Natural killer cell (primary cell): ENCODE results near the gene TPST2. TPM values are rescaled to one million over a fixed set of nuclear protein-coding genes. Genes with fewer than 3 reads are reported as not detected.

Experiments used
- ATAC-seq, 3 donors: fragments of 150-1000 bp in 2 of 3; fragments of 200-7000 bp in 1 of 3; cut with Tn5 transposase; 1 replicate in 1 of 3; 2 replicates in 2 of 3; pipeline ENCODE4 v1.10.0; 2021; ENCODE audit warnings: mild to moderate bottlenecking in 2 of 3, moderate library complexity in 2 of 3
- DNase-seq, 2 donors: peaks; one replicate each; pipeline versions ENCODE4 v3.0.0 to v3.0.0-alpha.2; 2013 to 2021; ENCODE audit warnings: mixed read lengths in 1 of 2
- H3K27ac ChIP-seq: one replicate; pipeline ENCODE4 v1.5.1; 2013; ENCODE audit warnings: mild to moderate bottlenecking, low read length
- H3K27me3 ChIP-seq: one replicate; pipeline ENCODE4 v1.6.1; 2013; ENCODE audit warnings: low read length; ENCODE audit not compliant: control insufficient read depth, insufficient read depth
- H3K36me3 ChIP-seq: one replicate; pipeline ENCODE4 v1.6.1; 2013; ENCODE audit warnings: low read length; ENCODE audit not compliant: control insufficient read depth, insufficient read depth
- H3K4me1 ChIP-seq: one replicate; pipeline ENCODE4 v1.6.1; 2013; ENCODE audit warnings: low read length; ENCODE audit not compliant: control insufficient read depth, insufficient read depth
- H3K4me3 ChIP-seq: one replicate; pipeline ENCODE4 v1.5.1; 2013; ENCODE audit warnings: low read length
- H3K9me3 ChIP-seq: one replicate; pipeline ENCODE4 v1.6.1; 2013; ENCODE audit warnings: low read length; ENCODE audit not compliant: control insufficient read depth, insufficient read depth
- H3K27ac Mint-ChIP-seq, 2 donors: one replicate each; pipeline ENCODE4 v1.8.0; 2022; ENCODE audit warnings: mild to moderate bottlenecking in 2 of 2, mixed read lengths in 2 of 2, moderate library complexity in 1 of 2
- H3K27me3 Mint-ChIP-seq, 2 donors: one replicate each; pipeline ENCODE4 v1.8.0; 2022; ENCODE audit warnings: low read depth in 2 of 2, mixed read lengths in 2 of 2
- H3K36me3 Mint-ChIP-seq: one replicate; pipeline ENCODE4 v1.8.0; 2022; ENCODE audit warnings: mixed read lengths
- H3K4me1 Mint-ChIP-seq, 2 donors: one replicate each; pipeline ENCODE4 v1.8.0; 2022; ENCODE audit warnings: mixed read lengths in 2 of 2
- H3K4me3 Mint-ChIP-seq: one replicate; pipeline ENCODE4 v1.8.0; 2022; ENCODE audit warnings: mild to moderate bottlenecking, moderate library complexity, mixed read lengths
- H3K9me3 Mint-ChIP-seq, 2 donors: one replicate each; pipeline ENCODE4 v1.8.0; 2022; ENCODE audit warnings: mixed read lengths in 2 of 2
- WGBS: methylation state at CpG from one replicate; pipeline ENCODE4 v1.1.7; 2013; ENCODE audit warnings: missing lambda C conversion rate; ENCODE audit not compliant: insufficient coverage; 5-methylcytosine and 5-hydroxymethylcytosine counted together
- intact Hi-C: fragments of 100-400 bp; cut with micrococcal nuclease; formaldehyde crosslinking; loops from one replicate; pipeline ENCODE4 v1.14.2; 2022
- total RNA-seq, 4 donors: library from RNA; stranded (reverse); fragments of 120-200 nt in 1 of 4; gene quantifications; one replicate each; pipeline versions ENCODE4 v1.2.3 to v1.2.4, GENCODE V29; 2013 to 2022
- TF ChIP-seq, protein P1 (sequence below): fragments of 200-600 bp; IDR thresholded peaks from one replicate; pipeline ENCODE4 v1.8.0; 2022; ENCODE audit warnings: antibody characterized with exemption

The TPST2 gene
- total RNA-seq, 3 donors from 2014 or later (not counting 1 experiment from before 2014, with no cell fraction given), result 145 to 206 (median 155) TPM

DNA sequence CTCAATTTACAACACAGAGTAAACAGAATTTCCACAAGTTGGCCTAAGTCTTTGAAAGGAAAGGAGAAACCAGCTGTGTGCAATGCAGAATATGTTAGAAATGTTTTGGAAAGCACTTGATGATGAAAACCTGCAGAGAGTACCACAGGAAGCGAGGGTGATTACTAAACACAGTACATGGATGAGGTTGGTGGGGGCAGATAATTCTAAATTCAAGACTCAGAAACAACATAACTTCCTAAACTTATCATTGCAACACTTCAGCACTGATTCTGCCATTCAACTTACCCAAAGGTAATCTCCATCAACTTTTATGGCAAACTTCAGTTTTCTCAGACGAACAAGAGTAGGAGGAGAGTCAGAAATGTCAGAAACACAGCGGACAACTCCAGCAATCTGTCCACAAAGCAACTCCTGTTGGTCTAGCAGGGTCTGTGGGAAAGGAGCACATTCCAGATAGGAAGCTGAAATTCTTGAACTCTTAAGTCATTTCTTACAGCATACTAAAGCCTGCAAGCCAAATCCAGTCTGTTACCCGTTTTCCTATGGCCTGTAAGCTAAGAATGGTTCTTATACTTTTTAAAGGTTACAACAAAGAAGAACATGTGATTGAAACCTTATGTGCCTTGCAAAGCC, 113.1 kb downstream of the TPST2 start:
- H3K4me1 Mint-ChIP-seq, result peaks cover 33 to 42% of the 10 kb centered on the region in 2 donors
- peaks cover 18% of the 10 kb centered on the region for H3K36me3 Mint-ChIP-seq
- no peak overlapping the region for H3K4me3 Mint-ChIP-seq

DNA sequence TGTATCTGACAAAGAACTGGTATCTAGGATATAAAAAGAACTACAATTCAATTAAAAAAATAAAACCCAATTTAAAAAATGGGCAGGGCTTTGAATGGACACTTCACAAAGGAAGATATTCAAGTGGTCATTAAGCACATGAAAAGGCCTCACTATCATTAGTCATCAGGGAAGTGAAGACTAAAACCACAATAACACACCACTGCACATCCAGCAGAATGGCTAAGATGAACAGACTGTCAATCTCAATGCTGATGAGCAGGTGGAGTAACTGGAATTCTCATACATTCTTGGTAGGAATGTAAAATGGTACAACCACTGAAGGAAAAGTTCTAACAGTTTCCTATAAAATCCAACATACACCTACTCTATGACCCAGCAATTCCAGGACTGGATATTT, 115.2 kb downstream of the TPST2 start:
- peaks cover 18% of the 10 kb centered on the region for H3K36me3 Mint-ChIP-seq
- no peak for DNase-seq
- Histone ChIP-seq H3K4me3 (no peak overlapping the region), H3K36me3 (peaks cover 52% of the 10 kb centered on the region), H3K27me3 (no peaks in the 10 kb centered on the region), H3K27ac (peak overlapping the region; percentile 3), H3K4me1 (no peaks in the 10 kb centered on the region), H3K9me3 (no peaks in the 10 kb centered on the region)
- no peaks in the 10 kb centered on the region for H3K9me3 Mint-ChIP-seq
- intact Hi-C loops, result no loop called here
- peaks cover 19 to 29% of the 10 kb centered on the region in 2 donors for H3K4me1 Mint-ChIP-seq
- no peaks in the 10 kb centered on the region for H3K27me3 Mint-ChIP-seq
- ATAC-seq, result peak; percentile 60 to 74 (median 73)
- TF ChIP-seq, protein P1, sequence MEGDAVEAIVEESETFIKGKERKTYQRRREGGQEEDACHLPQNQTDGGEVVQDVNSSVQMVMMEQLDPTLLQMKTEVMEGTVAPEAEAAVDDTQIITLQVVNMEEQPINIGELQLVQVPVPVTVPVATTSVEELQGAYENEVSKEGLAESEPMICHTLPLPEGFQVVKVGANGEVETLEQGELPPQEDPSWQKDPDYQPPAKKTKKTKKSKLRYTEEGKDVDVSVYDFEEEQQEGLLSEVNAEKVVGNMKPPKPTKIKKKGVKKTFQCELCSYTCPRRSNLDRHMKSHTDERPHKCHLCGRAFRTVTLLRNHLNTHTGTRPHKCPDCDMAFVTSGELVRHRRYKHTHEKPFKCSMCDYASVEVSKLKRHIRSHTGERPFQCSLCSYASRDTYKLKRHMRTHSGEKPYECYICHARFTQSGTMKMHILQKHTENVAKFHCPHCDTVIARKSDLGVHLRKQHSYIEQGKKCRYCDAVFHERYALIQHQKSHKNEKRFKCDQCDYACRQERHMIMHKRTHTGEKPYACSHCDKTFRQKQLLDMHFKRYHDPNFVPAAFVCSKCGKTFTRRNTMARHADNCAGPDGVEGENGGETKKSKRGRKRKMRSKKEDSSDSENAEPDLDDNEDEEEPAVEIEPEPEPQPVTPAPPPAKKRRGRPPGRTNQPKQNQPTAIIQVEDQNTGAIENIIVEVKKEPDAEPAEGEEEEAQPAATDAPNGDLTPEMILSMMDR, result no peak
- H3K27ac Mint-ChIP-seq, result peak overlapping the region; percentile 82 to 87
- H3K4me3 Mint-ChIP-seq, result peak overlapping the region; percentile 62

More for the DNA sequence above, 113.1 kb downstream of the TPST2 start:
- Mint-ChIP-seq H3K9me3 (no peaks in the 10 kb centered on the region), H3K27me3 (no peaks in the 10 kb centered on the region), H3K27ac (no peak overlapping the region)
- TF ChIP-seq, protein P1, result no peak
- Histone ChIP-seq H3K4me1 (peaks cover 7% of the 10 kb centered on the region), H3K4me3 (no peak overlapping the region), H3K27me3 (no peaks in the 10 kb centered on the region), H3K36me3 (peaks cover 30% of the 10 kb centered on the region), H3K9me3 (no peaks in the 10 kb centered on the region), H3K27ac (no peak overlapping the region)
- ATAC-seq, result no peak
- WGBS, result 96% methylated on average over 3 of the region's 4 CpGs
- intact Hi-C loops, result no loop called here
- no peak for DNase-seq

Other genes with a start within 250 kb of the TPST2 start
- 1 to 10 TPM; 1.6 to 3.0 (median 1.9) TPM for gene ASPHD2, start 160.9 kb downstream of the TPST2 start, total RNA-seq
- 10 to 100 TPM; 44.8 to 53.6 (median 50.7) TPM for gene HPS4, start 106.3 kb downstream of the TPST2 start, total RNA-seq
- 10 to 100 TPM; 18.8 to 21.5 (median 21.4) TPM for gene SRRD, start 106.3 kb downstream of the TPST2 start, total RNA-seq
- 100 to 1,000 TPM; 108 to 131 (median 124) TPM for gene TFIP11, start 77.7 kb downstream of the TPST2 start, total RNA-seq
- gene CRYBB1, start 27.9 kb upstream of the TPST2 start, total RNA-seq, result not detected
- gene CRYBA4, start 31.8 kb upstream of the TPST2 start, total RNA-seq, result under 1 TPM in 1 of 3 donors, not detected in 2; 0.59 TPM
- 100 to 1,000 TPM in 1 of 3 donors, 10 to 100 TPM in 2; 75.3 to 105 (median 76.3) TPM for gene MIAT, start 67.5 kb upstream of the TPST2 start, total RNA-seq